GM21528 (cell line): Measurements from ENCODE around the gene SORCS1.
A peak's percentile ranks its signal among the peaks of the same experiment; 100 is the strongest.

Source experiments
- ATAC-seq: cut with Tn5 transposase; IDR thresholded peaks from one replicate; pipeline ENCODE4 v1.9.1; 2021; ENCODE audit warnings: mild to moderate bottlenecking, moderate library complexity; ENCODE audit not compliant: unreplicated experiment, low FRiP score

SORCS1 gene

GRCh38 chr10:106711313-106711906 is 453.1 kb downstream of the SORCS1 start:
- peak; percentile 80 for ATAC-seq

GRCh38 chr10:106708506-106708905 is 456.0 kb downstream of the SORCS1 start:
- no peak for ATAC-seq

- no peak for ATAC-seq
Observed at GRCh38 chr10:106707657-106708056, 456.8 kb downstream of the SORCS1 start.

- ATAC-seq = no peak
Observed at GRCh38 chr10:106706127-106706526, 458.4 kb downstream of the SORCS1 start.

GRCh38 chr10:106705681-106706100 is 458.8 kb downstream of the SORCS1 start:
- ATAC-seq = peak; percentile 75

- no peak for ATAC-seq
Observed at GRCh38 chr10:106696239-106696638, 468.3 kb downstream of the SORCS1 start.

- ATAC-seq = no peak
Observed at GRCh38 chr10:106694696-106695095, 469.8 kb downstream of the SORCS1 start.

GRCh38 chr10:106682175-106682574 is 482.3 kb downstream of the SORCS1 start:
- no peak for ATAC-seq

- ATAC-seq = no peak
Observed at GRCh38 chr10:106680061-106680460, 484.4 kb downstream of the SORCS1 start.

- ATAC-seq = no peak
Observed at GRCh38 chr10:106679314-106679713, 485.2 kb downstream of the SORCS1 start.

- no peak for ATAC-seq
Observed at GRCh38 chr10:106672517-106673175, 491.9 kb downstream of the SORCS1 start.

- ATAC-seq = no peak
Observed at GRCh38 chr10:106661767-106662140, 502.8 kb downstream of the SORCS1 start.

GRCh38 chr10:106661133-106661766 is 503.3 kb downstream of the SORCS1 start:
- no peak for ATAC-seq

GRCh38 chr10:106660550-106660949 is 504.0 kb downstream of the SORCS1 start:
- no peak for ATAC-seq

GRCh38 chr10:106655636-106656035 is 508.9 kb downstream of the SORCS1 start:
- no peak for ATAC-seq

- no peak for ATAC-seq
Observed at GRCh38 chr10:106655165-106655564, 509.3 kb downstream of the SORCS1 start.

- ATAC-seq = no peak
Observed at GRCh38 chr10:106652279-106652678, 512.2 kb downstream of the SORCS1 start.

GRCh38 chr10:106648534-106649481 is 515.7 kb downstream of the SORCS1 start:
- no peak for ATAC-seq

- no peak for ATAC-seq
Observed at GRCh38 chr10:106643473-106643872, 521.0 kb downstream of the SORCS1 start.

GRCh38 chr10:106637873-106638272 is 526.6 kb downstream of the SORCS1 start:
- no peak for ATAC-seq
